ENCODE measurements around the gene VEGFC.

DNA sequence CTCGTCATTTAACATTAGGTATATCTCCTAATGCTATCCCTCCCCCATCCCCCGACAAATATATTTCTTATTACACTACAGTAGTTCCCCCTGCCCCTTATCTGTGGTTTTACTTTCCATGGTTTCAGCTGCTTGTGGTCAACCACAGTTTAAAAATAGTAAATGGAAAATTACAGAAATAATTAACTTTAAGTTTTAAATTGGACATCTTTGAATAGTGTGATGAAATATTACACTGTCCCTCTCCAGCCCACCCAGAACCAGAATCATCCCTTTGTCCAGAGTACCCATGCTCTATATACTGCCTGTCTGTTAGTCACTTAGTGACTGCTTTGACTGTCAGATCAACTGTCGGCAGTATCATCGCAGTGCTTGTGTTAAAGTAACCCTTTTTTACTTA, 47.4 kb upstream of the VEGFC start:
- TF ChIP-seq, protein P1, sequence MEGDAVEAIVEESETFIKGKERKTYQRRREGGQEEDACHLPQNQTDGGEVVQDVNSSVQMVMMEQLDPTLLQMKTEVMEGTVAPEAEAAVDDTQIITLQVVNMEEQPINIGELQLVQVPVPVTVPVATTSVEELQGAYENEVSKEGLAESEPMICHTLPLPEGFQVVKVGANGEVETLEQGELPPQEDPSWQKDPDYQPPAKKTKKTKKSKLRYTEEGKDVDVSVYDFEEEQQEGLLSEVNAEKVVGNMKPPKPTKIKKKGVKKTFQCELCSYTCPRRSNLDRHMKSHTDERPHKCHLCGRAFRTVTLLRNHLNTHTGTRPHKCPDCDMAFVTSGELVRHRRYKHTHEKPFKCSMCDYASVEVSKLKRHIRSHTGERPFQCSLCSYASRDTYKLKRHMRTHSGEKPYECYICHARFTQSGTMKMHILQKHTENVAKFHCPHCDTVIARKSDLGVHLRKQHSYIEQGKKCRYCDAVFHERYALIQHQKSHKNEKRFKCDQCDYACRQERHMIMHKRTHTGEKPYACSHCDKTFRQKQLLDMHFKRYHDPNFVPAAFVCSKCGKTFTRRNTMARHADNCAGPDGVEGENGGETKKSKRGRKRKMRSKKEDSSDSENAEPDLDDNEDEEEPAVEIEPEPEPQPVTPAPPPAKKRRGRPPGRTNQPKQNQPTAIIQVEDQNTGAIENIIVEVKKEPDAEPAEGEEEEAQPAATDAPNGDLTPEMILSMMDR (conservative IDR thresholded peaks at IDR 0.05 in 1 of 2, IDR thresholded peaks at IDR 0.05 in 1 of 2; ENCODE audit: extremely low read depth in 1 of 2, insufficient read depth in 1 of 2, low read depth in 1 of 2, low read length in 2 of 2) = no peak
- TF ChIP-seq EZH2 (IDR thresholded peaks at IDR 0.05; ENCODE audit: borderline replicate concordance, low read length) = no peak

Data from mammary epithelial cell (primary cell).